A549 (cell line): ENCODE measurements around the gene TCTA. TPM values are rescaled to one million over a fixed set of nuclear protein-coding genes. Genes with fewer than 3 reads are reported as not detected.

Experiments used
- ATAC-seq, 2 experiments: fragments of 200-7000 bp in 1 of 2; fragments of >200 bp in 1 of 2; cut with Nextera tagmentation in 1 of 2; cut with Tn5 transposase in 1 of 2; 3 replicates each; pipeline versions ENCODE4 v1.8.0 to v1.9.1; 2018 to 2020; ENCODE audit warnings: mild to moderate bottlenecking in 1 of 2, moderate library complexity in 1 of 2
- CTCF ChIA-PET: fragments of 300-600 bp; sonication (Branson Sonifier 250); formaldehyde crosslinking; extraction: SDS; loops from one replicate; lab custom pipeline; 2021; ENCODE audit warnings: antibody characterized with exemption, inconsistent platforms; lab: Yijun Ruan, JAX
- POLR2A ChIA-PET: fragments of 350-600 bp; formaldehyde crosslinking; extraction: SDS; loops from one replicate; lab custom pipeline; 2021; ENCODE audit warnings: antibody characterized with exemption, inconsistent platforms; lab: Yijun Ruan, JAX
- DNase-seq, 2 experiments: peaks; one replicate each; pipeline versions ENCODE4 v3.0.0 to v3.0.0-alpha.2; 2011 to 2016; ENCODE audit warnings: low read depth in 1 of 2, low spot score in 1 of 2
- FAIRE-seq: peaks from 2 replicates; lab custom pipeline; 2011; peaks lifted over from hg19 to GRCh38; lab: Jason Lieb, UNC
- H3K27ac ChIP-seq, 2 experiments: fragments of >200 bp; sonication (Bioruptor Twin); formaldehyde crosslinking; 3 replicates each; pipeline ENCODE4 v1.5.1; 2016 to 2017
- H3K4me1 ChIP-seq: fragments of >200 bp; sonication (Bioruptor Twin); formaldehyde crosslinking; 3 replicates; pipeline ENCODE4 v1.6.1; 2016
- H3K4me2 ChIP-seq: fragments of >200 bp; sonication (Bioruptor Twin); formaldehyde crosslinking; 3 replicates; pipeline ENCODE4 v1.6.1; 2016
- H3K4me3 ChIP-seq: fragments of >200 bp; sonication (Bioruptor Twin); formaldehyde crosslinking; 3 replicates; pipeline ENCODE4 v1.5.1; 2016
- H3K9me3 ChIP-seq: fragments of >200 bp; sonication (Bioruptor Twin); formaldehyde crosslinking; 3 replicates; pipeline ENCODE4 v1.6.1; 2016
- ATOH8 ChIP-seq: fragments of 250-450 bp; sonication (Bioruptor Pico); IDR thresholded peaks from 2 replicates; pipeline ENCODE4 v1.5.0; 2020; ENCODE audit warnings: low read depth, mild to moderate bottlenecking, moderate library complexity
- CBX2 ChIP-seq: fragments of 200-600 bp; sonication (generic); IDR thresholded peaks from 2 replicates; pipeline ENCODE4 v1.6.1; 2016; ENCODE audit warnings: low read depth, mild to moderate bottlenecking, borderline replicate concordance
- CBX8 ChIP-seq: fragments of 200-600 bp; sonication (generic); IDR thresholded peaks from 2 replicates; pipeline ENCODE4 v1.6.1; 2016
- CEBPB ChIP-seq, 2 experiments: fragments of >200 bp in 1 of 2; sonication (Bioruptor Twin) in 1 of 2; formaldehyde crosslinking in 1 of 2; IDR thresholded peaks; 2 replicates each; pipeline ENCODE4 v1.6.1; 2012 to 2016
- E2F6 ChIP-seq: IDR thresholded peaks from 2 replicates; pipeline ENCODE4 v1.6.1; 2012; ENCODE audit warnings: low read depth, borderline replicate concordance
- EHF ChIP-seq: fragments of 250-450 bp; sonication (Bioruptor Pico); IDR thresholded peaks from 2 replicates; pipeline ENCODE4 v1.5.0; 2020; ENCODE audit warnings: mild to moderate bottlenecking
- ELK1 ChIP-seq: fragments of 150-350 bp; IDR thresholded peaks from 2 replicates; pipeline ENCODE4 v1.6.1; 2014; ENCODE audit warnings: low read depth, mild to moderate bottlenecking, low read length
- ESRRA ChIP-seq: fragments of 150-350 bp; IDR thresholded peaks from 2 replicates; pipeline ENCODE4 v1.6.1; 2014; ENCODE audit warnings: mild to moderate bottlenecking, low read length, borderline replicate concordance
- FOSL2 ChIP-seq, 2 experiments: fragments of 450-650 bp in 1 of 2; fragments of >200 bp in 1 of 2; sonication (Bioruptor Twin) in 1 of 2; formaldehyde crosslinking; IDR thresholded peaks; 2 replicates each; pipeline versions ENCODE4 v1.5.0 to v1.6.1; 2016 to 2020; ENCODE audit warnings: mild to moderate bottlenecking in 1 of 2, moderate library complexity in 1 of 2
- FOXS1 ChIP-seq: fragments of 250-450 bp; sonication (Bioruptor Pico); IDR thresholded peaks from 2 replicates; pipeline ENCODE4 v1.5.0; 2020; ENCODE audit warnings: mild to moderate bottlenecking, moderate library complexity
- GATA3 ChIP-seq: IDR thresholded peaks from 2 replicates; pipeline ENCODE4 v1.6.1; 2012; ENCODE audit warnings: borderline replicate concordance
- HOXB13 ChIP-seq: fragments of 250-450 bp; sonication (Bioruptor Pico); IDR thresholded peaks from 2 replicates; pipeline ENCODE4 v1.5.0; 2020; ENCODE audit warnings: low read depth, mild to moderate bottlenecking, moderate library complexity
- HOXB5 ChIP-seq: fragments of 250-450 bp; sonication (Bioruptor Pico); IDR thresholded peaks from 2 replicates; pipeline ENCODE4 v1.5.0; 2020; ENCODE audit warnings: mild to moderate bottlenecking, moderate library complexity
- JUNB ChIP-seq: fragments of >200 bp; sonication (Bioruptor Twin); formaldehyde crosslinking; IDR thresholded peaks from 2 replicates; pipeline ENCODE4 v1.6.1; 2016
- KDM1A ChIP-seq: fragments of 200-600 bp; sonication (generic); IDR thresholded peaks from 2 replicates; pipeline ENCODE4 v1.6.1; 2016; ENCODE audit warnings: low read depth, mild to moderate bottlenecking
- KDM5A ChIP-seq: fragments of 200-600 bp; sonication (generic); IDR thresholded peaks from 2 replicates; pipeline ENCODE4 v1.6.1; 2016; ENCODE audit warnings: antibody characterized with exemption, mild to moderate bottlenecking
- NFE2L2 ChIP-seq: fragments of 150-350 bp; conservative IDR thresholded peaks from 2 replicates; pipeline ENCODE4 v1.6.1; 2014; ENCODE audit warnings: low read length
- NPAS2 ChIP-seq: fragments of 250-450 bp; sonication (Bioruptor Pico); IDR thresholded peaks from 2 replicates; pipeline ENCODE4 v1.8.0; 2022; ENCODE audit warnings: mild to moderate bottlenecking, moderate library complexity, borderline replicate concordance
- RAD21 ChIP-seq, 2 experiments: fragments of >200 bp in 1 of 2; sonication (Bioruptor Twin) in 1 of 2; formaldehyde crosslinking in 1 of 2; IDR thresholded peaks in 1 of 2; conservative IDR thresholded peaks in 1 of 2; 2 replicates in 1 of 2; 3 replicates in 1 of 2; pipeline ENCODE4 v1.6.1; 2012 to 2018; ENCODE audit warnings: inconsistent platforms in 1 of 2
- RCOR1 ChIP-seq: fragments of 150-350 bp; IDR thresholded peaks from 2 replicates; pipeline ENCODE4 v1.6.1; 2014; ENCODE audit warnings: antibody characterized with exemption, low read length, low read depth
- REST ChIP-seq: fragments of 200-600 bp; sonication (generic); IDR thresholded peaks from 2 replicates; pipeline ENCODE4 v1.6.1; 2016; ENCODE audit warnings: antibody characterized with exemption, mild to moderate bottlenecking, moderate library complexity
- RFX5 ChIP-seq: fragments of 450-650 bp; IDR thresholded peaks from 2 replicates; pipeline ENCODE4 v1.7.1; 2014; ENCODE audit warnings: antibody characterized with exemption, mild to moderate bottlenecking, moderate library complexity
- SMC3 ChIP-seq: fragments of >200 bp; sonication (Bioruptor Twin); formaldehyde crosslinking; IDR thresholded peaks from 3 replicates; pipeline ENCODE4 v1.6.1; 2018; ENCODE audit warnings: inconsistent platforms
- USF2 ChIP-seq: fragments of 450-650 bp; IDR thresholded peaks from 2 replicates; pipeline ENCODE4 v1.6.1; 2014; ENCODE audit warnings: antibody characterized with exemption
- ZC3H11A ChIP-seq: fragments of 450-650 bp; IDR thresholded peaks from 2 replicates; pipeline ENCODE4 v1.6.1; 2014; ENCODE audit warnings: antibody characterized with exemption, mild to moderate bottlenecking
- ZSCAN20 ChIP-seq: fragments of 250-450 bp; sonication (Bioruptor Pico); IDR thresholded peaks from 2 replicates; pipeline ENCODE4 v1.8.0; 2022; ENCODE audit warnings: mild to moderate bottlenecking, moderate library complexity
- WGBS: methylation state at CpG from one replicate; pipeline ENCODE4 v1.1.6; 2017; ENCODE audit errors: missing lambda C conversion rate; 5-methylcytosine and 5-hydroxymethylcytosine counted together
- polyA plus RNA-seq, 4 experiments: library from polyadenylated mRNA; depleted of rRNA in 3 of 4; stranded (reverse); fragments of >200 nt; fragmentation: RNase III in 1 of 4; extraction: RNeasy Plus Mini Kit Qiagen cat#74134 plus additional on column Dnase treatment in 1 of 4; gene quantifications; 2 replicates in 3 of 4; 3 replicates in 1 of 4; pipeline ENCODE4 v1.2.3, GENCODE V29; 2011 to 2017

The TCTA gene
- polyA plus RNA-seq, 2 of the 4 experiments (the other 2 are of a cell fraction) = 14.6 to 14.8 TPM

- TF ChIP-seq USF2 = no peak
- no peak for TF ChIP-seq ZC3H11A
- TF ChIP-seq RAD21 (conservative IDR thresholded peaks at IDR 0.05 in 1 of 2, IDR thresholded peaks at IDR 0.05 in 1 of 2) = no peak
- no peak for TF ChIP-seq FOXS1 (CRISPR knock-in tag)
- TF ChIP-seq E2F6 = no peak
- no peak for TF ChIP-seq KDM5A
These were observed 48.1 kb downstream of the TCTA start (continued) for GRCh38 chr3:49460188-49460890.

- peak overlapping the region; percentile 63 to 83 for H3K27ac ChIP-seq
- peak overlapping the region; percentile 60 for H3K4me2 ChIP-seq
- POLR2A ChIA-PET = interaction anchor here (0.6 kb wide), 1 partner anchor 1018 kb away, joined by 10 read pairs; no protein-coding TSS in a partner anchor
- peaks cover 46% of the 10 kb centered on the region for H3K4me1 ChIP-seq
- no peak overlapping the region for H3K4me3 ChIP-seq
- TF ChIP-seq E2F6 (no peak), KDM5A (no peak), FOSL2 (IDR thresholded peaks at IDR 0.05) (no peak), FOSL2 (CRISPR knock-in tag; IDR thresholded peaks at IDR 0.05) (no peak), RAD21 (conservative IDR thresholded peaks at IDR 0.05 in 1 of 2, IDR thresholded peaks at IDR 0.05 in 1 of 2) (no peak), GATA3 (no peak), ESRRA (no peak), KDM1A (no peak), CEBPB (IDR thresholded peaks at IDR 0.05) (no peak), CBX8 (no peak), HOXB5 (CRISPR knock-in tag) (no peak), ATOH8 (no peak), ZSCAN20 (CRISPR knock-in tag) (no peak), JUNB (no peak), EHF (CRISPR knock-in tag) (no peak), SMC3 (no peak), NFE2L2 (no peak)
- TF ChIP-seq, all 56 proteins: peak for 0
- FAIRE-seq (no peak), ATAC-seq (no peak), DNase-seq (no peak)
- CTCF ChIA-PET = interaction anchor here (5.0 kb wide), 1 partner anchor 11 kb away, joined by 26 read pairs; no protein-coding TSS in a partner anchor
- H3K9me3 ChIP-seq = no peaks in the 10 kb centered on the region
- no CpG with 5 or more reads among the region's 4 CpGs for WGBS
These were observed 48.7 kb downstream of the TCTA start for GRCh38 chr3:49460956-49461355.

- Histone ChIP-seq H3K27ac (peak overlapping the region; percentile 63 to 83), H3K9me3 (no peaks in the 10 kb centered on the region), H3K4me2 (peak overlapping the region; percentile 60), H3K4me3 (no peak overlapping the region), H3K4me1 (peaks cover 42% of the 10 kb centered on the region)
- ChIA-PET CTCF (interaction anchor here (0.6 to 5.0 kb wide), 2 partner anchors 9 to 11 kb away, joined by 4 to 26 read pairs; no protein-coding TSS in a partner anchor), POLR2A (interaction anchor here (0.6 kb wide), 2 partner anchors 39 to 1019 kb away, joined by 3 to 10 read pairs; no protein-coding TSS in a partner anchor)
- 0% methylated on average over 1 of the region's 1 CpG for WGBS
- DNase-seq (peak in 1 of 2 experiments; percentile 37), FAIRE-seq (no peak), ATAC-seq (peak; percentile 35 to 73)
- TF ChIP-seq REST (no peak), RCOR1 (no peak), NPAS2 (CRISPR knock-in tag) (no peak), ELK1 (no peak), HOXB13 (CRISPR knock-in tag) (no peak), CBX2 (no peak), RFX5 (no peak)
These were observed 49.4 kb downstream of the TCTA start for GRCh38 chr3:49461443-49462171.
